HTERT RPE-1 (cell line): ENCODE measurements around the gene C19orf85.
"Not testable (repeated sequence)": the region's sequence is repeated elsewhere in the genome, so short reads cannot be mapped to it uniquely, and the experiment has no call there.

Experiments used
- in situ Hi-C: fragments of 300-500 bp; cut with MboI; formaldehyde crosslinking; loops from 4 replicates; pipeline ENCODE4 v1.14.3; 2020; ENCODE audit warnings: low sequenced_read_pairs

C19orf85 gene

DNA sequence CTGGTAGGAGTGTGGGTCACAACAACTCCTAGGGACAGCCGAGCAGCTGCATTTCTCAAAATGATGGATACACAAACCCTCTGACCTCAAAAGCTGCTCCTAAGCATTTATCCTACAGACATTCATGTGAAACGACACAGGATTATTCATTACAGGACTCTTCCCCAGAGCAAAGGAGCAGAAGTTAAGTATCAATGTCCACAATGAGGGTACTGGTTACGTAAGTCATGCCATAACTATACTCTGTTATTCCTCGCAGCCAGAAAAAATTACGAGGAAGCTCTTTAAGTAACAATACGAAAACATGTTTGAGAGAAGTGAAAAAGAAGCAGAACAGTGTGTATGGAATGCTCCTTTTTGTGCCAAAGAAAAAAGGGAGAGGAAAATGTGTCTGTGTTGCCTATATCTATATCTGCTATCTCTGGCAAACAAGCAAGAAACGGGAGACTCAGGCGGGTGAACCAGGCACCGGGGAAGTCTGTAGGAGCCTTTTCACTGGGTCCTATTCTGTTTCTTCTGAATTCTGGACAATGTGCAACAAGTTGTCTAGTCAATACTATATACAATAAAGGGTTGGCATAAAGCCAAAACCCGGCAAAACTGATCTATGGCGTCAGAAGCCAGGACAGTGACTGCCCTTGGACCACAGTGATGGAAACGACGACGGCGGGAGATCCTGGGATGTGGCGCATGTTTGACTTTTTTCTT is 4.4 kb downstream of the C19orf85 start:
- in situ Hi-C loops, result no loop called here

DNA sequence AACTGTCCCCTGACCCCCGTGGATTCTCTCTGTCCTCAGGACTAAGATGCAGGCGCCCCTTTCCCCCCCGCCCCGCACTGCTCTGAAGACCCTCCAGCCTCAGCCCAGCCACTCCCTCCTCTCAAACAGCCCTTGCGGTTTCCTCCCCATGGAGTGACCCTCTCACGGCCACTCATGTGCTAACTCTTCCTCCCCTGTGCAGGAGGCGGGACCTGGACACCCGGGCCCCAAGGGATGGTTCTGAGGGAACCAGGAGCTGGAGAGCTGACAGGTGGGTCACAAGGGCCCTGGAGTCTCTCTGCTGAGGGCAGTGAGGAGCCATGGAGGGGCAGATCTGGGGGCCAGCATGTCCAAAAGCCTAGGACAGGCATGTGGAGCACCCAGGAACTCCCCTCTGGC is 5.0 kb downstream of the C19orf85 start:
- in situ Hi-C loops, result no loop called here

DNA sequence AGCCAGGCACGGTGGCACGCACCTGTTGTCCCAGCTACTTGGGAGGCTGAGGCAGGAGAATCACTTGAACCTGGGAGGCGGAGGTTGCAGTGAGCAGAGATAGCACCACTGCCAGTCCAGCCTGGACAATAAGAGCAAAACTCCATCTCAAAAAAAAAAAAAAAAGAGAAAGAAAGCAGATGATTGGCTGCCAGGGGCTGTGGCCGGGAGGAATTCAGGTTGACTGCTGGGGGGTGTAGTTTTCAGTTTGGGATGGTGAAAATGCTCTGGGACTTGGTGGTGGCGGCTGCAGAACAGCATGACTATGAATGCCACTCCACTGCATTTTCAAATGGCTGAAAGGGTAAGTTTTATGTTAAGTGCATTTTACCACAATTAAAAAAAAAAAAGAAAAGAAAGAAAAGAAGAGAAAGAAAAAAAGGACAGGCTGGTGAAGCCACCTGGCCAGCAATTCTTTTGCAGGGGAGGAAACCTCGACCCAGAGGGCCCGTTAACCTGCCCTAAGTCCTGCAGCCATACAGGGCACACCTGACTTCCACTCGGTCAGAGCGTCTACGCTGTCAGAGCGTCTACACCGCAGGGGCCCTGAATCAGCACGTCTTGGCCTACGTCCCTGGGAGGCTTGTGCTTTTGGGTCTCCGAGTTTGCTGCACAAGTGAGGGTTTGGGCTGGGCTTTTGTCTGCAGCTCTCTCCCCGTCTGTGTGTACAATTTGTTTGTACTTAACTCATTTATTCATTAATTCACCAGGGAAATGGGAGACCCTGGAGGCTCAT is 6.7 kb downstream of the C19orf85 start:
- in situ Hi-C loops, result no loop called here

DNA sequence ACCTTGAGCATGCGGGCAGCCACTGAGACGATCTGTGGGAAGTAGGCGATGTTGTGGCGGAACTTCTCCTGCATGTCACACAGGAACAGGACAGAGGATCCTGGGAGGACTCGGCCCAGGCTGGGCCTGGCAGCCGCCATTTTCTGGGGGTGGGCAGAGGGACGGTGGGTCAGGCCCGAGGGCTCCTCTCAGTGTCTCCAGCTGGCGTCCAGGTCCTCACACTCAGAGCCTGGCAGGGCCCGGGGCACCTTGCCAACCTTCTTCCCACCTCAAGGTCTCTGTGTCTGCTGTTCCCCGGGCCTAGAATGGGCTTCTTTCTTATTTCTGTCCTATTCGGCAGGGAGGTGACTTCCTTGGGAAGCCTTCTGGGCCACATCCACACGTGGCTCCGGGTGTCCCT is 8.2 kb downstream of the C19orf85 start:
- in situ Hi-C loops, result no loop called here

DNA sequence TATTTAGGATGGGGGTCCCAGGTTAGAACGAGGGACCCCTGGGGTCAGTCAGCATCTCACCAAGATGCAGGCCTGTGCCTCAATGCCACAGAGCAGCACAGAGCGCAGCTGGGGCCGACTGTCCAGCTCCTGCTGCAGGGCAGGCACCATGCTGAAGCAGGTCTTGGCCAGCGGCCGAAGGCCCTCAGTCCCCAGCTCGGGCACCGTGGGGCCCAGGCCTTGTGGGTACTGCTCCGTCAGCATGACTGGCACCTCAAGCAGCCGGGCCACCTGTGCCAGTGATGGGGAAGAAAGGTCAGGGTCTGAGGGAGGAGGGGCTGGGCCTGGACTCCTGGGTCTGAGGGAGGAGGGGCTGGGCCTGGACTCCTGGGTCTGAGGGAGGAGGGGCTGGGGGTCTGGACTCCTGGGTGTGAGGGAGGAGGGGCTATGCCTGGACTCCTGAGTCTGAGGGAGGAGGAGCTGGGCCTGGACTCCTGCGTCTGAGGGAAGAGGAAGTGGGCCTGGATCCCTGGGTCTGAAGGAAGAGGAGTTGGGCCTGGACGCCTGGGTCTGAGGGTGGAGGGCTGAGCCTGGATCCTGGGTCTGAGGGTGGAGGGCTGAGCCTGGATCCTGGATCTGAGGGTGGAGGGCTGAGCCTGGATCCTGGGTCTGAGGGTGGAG is 8.8 kb downstream of the C19orf85 start:
- in situ Hi-C loops, result no loop called here

DNA sequence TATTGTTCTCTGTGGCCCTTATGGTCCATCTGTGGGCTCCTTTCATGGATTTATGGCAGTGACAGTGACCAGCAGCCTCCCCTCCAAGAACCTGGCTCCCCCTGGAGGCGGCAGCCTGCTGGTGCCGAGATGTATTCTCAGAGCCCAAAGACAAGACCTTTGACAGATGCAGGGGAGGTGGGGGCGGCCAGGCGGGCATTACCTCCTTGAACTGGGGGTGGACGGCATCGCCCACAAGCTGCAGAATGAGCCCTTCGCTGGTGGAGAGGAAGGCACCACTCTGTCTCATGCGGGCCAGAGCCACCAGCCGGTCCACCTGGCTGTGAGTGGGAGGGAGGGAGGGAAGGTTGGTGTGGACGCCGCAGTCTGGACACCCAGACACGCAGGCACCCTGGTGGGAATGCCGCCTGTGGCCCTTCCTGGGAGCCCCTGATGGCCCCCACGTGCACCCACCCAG is 9.7 kb downstream of the C19orf85 start:
- in situ Hi-C loops, result no loop called here

DNA sequence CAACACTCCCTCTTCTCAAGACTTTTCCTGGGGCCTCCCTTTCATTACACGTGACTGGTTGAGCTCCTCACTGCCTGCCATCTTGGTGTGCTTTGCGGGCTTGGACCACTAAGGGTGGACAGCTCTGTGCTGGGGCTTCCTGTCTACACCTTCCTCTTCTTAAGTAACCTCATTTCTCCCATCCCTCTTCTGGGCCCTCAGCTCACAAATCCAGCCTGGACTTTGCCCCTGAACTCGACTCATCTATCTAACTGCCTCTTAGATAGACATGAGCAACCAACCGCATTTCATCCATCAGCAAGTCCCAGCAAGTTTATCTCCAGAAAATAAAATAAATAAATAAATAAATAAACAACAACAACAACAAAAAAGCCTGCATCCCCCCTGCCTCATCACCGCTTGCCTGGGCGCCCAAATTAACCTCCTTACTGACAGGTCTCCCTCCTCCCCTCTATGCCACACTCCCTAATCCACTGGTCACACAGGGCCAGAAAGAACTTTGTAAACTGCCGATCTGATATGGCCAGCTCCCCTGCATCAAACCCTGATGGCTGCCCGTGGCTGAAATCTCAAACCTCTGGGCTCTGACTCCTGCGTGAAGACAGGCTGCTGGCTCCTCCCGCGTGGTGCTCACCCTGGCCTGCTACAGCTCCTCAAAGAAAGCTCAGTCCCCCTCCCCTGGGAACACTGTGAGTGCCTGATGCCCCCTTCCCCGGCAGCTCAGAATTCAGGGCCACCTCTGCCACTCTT is 10.9 kb downstream of the C19orf85 start:
- in situ Hi-C loops, result no loop called here

DNA sequence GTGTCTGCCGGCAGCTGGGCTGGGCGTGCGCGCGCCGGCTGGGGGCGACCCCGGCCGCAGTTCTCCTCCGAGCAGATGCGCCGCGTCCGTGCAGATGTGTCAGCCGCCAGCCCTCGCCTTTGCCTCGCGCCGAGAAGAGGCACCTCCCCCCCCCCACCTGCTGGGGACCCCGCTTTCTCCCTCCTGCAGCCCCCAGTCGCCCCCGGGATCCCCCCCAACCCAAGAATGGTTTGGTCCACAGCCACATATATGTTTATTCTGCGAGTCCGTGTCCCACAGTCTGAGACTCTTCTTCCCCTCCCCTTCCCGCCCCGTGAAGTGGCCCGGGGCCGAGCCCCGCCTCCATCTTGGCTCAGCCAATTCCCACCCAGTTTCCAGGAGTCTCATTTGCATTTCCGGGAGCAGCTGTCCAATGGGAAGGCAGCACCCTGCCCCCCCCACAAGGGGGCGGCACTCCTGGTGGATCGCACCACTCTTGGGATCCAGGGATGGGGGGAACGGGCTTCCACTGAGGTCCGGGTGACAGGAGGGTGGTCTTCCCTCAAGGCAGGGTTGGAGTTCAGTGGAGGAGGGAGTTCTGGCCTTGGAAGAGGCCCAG is 11.7 kb downstream of the C19orf85 start:
- in situ Hi-C loops, result no loop called here

DNA sequence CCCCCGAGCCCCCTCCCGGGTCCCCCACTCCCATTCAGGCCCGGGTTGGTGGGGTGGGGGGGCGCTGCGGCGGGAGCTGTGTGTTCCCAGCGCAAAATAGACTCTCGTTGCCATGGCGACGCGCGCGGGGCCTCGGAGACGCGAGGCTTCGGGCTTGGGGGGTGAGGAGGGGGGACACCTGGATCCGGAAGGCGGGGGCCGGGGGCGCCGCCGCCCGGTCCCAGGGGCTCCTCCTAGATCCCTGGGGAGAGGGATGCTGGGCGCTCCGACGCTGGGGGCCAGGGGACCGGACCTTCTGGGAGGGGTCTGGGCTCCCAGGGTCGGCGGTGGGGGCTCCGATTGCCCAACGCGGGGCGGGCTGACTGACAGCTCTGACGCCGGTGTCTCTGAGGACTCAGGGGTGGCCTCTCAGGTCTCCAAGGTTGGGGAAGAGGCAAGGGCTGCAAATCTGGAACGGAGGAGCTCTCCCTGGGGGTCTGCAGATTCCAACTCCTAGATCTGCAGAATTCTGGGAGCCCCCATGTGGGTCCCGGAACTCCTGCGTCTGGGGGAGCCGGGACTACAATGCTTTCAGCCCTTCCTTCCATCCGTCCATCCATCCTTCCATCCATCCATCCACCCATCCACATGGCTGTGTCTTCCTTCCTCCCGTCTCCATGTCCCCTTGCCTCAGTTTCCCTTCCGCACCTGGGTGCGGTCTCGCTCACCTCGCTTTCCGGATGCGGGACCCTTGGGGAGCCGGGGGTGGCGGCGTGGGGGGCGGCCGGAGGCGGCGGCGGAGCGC is 12.4 kb downstream of the C19orf85 start:
- in situ Hi-C loops, result no loop called here

DNA sequence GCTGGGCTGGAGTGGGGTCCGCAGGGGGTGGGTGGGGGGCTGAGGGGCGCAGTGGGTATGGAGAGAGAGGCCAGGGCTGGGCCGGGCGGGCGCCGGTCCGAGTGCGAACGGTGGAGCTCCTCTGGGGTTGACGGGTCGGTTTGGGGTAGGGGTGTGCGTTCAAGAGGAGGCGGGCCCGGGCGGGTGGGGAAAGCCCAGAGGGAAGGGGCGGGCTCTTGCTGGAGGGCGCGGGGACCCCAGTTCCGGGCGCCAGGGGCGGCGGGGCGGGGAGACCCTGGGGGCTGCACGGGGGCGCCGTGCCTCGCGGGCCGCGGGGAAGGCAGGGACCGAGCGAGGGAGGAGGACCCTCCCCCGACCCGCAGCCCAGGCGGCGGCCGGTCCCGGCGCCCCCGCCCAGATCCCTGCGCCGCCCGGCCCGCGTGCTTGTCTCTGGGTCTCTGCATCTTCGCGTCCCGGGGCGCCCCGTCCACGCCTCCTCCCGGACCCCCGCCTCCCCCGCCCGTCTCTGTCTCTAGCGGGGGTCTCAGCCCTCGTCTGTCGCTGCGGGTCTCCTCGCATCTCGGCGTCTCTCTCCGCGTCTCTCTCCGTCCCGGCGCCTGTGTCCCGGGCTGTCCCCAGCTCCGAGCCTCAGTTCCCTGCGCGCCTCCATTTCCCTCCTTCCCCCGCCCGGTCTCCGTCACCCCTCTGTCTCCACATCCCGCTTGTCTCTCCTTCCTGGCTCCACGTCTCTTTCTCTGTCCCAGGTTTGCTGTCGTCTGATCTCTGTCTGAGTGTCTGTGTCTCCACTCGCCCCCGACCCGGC is 13.2 kb downstream of the C19orf85 start:
- in situ Hi-C loops, result no loop called here

DNA sequence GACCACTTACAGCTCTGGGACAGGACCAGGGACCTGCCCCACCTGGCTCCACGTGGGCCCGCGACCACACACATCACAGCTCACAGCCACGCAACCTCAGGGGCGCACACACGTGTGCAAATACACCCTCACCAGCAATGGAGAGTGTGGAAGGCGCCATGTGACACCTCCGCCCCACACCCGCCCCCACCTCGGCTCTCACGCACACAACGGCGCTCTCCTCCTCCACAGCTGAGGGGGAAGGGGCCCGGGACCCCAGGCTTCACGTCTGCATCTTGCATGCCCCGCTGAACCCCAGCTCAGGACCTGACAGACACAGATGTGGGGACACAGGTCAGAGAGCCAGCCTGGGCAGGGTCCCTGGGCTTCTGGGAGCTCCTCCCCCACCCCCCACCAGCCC is 15.1 kb downstream of the C19orf85 start:
- in situ Hi-C loops, result no loop called here

DNA sequence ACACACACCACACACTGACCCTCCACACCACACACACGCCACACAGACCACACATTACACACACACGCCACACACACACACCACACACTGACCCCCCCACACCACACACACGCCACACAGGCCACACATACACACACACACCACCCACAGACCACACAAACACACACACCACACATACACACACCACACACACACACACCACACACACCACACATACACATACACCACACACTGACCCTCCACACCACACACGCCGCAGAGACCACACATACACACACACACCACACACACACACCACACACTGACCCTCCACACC is 16.4 kb downstream of the C19orf85 start:
- in situ Hi-C loops, result not testable (repeated sequence)

DNA sequence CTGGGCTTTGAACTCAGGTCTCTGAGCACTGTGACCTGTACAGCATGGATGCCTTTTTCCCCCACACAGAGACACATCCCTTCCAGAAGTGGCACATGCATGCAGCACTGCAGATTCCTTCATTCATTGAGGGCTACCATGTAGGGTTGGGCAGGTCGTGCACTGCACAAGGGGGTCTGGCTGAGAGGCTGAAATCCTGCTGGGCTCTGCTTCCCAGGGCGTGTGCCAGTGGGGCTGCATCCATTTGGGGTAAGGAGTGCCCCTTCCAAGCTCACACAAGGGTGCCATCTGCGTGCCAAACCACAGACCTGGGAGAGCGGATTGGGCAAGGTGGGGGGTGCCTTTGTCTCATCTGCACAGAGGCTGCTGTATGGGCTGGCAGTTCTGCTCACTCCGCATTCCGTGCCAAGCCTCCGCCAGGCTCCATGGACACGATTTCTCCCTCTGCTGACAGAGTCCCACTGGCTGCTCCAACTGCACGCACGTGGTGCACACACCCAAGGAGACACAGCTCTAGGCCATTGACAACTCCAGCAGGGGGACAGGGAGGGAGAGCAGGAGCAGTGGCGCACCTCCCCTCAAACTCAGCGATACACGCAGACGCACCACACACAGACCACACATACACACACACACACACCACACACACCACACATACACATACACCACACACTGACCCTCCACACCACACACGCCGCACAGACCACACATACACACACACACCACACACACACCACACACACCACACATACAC is 17.0 kb downstream of the C19orf85 start:
- in situ Hi-C loops, result no loop called here

DNA sequence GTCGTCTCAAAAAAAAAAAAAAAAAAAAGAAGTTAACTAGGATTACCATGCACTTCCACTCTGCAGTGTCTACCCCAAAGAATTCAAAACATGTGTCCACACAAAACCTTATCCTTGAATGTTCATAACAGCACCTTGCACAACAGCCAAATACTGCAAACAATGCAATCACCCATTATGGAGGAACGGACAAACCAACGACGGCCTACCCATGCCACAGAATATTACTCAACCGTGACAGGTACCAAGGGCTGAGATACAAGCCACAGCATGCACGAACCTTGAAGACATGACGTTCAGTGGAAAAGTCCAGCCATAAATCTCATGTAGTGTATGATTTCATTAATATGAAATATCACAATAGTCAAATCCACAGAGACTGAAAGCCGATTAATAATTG is 18.5 kb downstream of the C19orf85 start:
- in situ Hi-C loops, result no loop called here

DNA sequence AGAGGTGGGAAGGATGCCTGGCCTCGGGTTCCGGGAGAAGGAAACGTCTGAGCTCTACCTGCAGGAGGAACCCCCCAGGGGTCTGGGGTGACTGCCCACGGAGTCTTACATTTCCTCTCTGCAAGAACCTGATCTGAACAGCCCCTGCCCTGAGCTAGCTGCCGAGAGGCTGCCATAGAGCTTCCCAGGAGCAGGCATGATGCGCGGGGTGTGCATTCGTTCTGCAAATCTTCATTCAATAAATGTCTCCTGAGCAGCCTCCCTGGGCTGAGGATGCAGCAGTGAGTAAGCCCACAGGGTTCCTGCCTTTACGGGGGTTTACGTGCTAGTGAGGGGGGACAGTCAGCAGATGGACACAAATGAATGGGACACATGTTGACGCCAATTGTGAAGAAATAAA is 19.9 kb downstream of the C19orf85 start:
- in situ Hi-C loops, result no loop called here

DNA sequence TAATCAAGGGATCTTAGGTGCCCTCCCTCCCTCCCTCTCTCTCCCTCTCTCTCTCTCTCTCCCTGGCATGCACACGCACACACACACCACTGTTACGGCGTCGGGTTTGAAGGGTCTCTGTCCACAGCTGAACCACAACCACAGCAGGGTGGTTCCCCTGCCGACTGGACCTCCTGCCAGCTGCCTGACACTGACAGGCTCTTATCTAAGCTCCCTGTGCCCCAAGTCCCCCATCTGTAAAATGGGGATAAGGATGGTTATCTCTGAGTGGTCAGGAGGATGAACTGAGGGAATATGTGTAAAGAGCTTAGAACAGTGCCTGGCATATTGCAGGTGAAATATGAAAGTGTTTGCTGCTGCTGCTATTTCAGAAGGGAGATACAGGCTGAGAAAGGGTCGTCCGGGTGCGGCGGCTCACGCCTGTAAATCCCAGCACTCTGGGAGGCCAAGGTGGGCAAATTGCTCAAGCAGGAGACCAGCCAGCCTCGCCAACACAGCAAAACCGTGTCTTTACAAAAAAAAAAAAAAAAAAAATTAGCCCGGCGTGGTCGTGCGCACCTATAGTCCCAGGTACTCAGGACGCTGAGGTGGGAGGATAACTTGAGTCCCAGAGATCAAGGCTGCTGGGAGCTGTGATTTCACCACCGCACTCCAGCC is 20.6 kb downstream of the C19orf85 start:
- in situ Hi-C loops, result no loop called here

DNA sequence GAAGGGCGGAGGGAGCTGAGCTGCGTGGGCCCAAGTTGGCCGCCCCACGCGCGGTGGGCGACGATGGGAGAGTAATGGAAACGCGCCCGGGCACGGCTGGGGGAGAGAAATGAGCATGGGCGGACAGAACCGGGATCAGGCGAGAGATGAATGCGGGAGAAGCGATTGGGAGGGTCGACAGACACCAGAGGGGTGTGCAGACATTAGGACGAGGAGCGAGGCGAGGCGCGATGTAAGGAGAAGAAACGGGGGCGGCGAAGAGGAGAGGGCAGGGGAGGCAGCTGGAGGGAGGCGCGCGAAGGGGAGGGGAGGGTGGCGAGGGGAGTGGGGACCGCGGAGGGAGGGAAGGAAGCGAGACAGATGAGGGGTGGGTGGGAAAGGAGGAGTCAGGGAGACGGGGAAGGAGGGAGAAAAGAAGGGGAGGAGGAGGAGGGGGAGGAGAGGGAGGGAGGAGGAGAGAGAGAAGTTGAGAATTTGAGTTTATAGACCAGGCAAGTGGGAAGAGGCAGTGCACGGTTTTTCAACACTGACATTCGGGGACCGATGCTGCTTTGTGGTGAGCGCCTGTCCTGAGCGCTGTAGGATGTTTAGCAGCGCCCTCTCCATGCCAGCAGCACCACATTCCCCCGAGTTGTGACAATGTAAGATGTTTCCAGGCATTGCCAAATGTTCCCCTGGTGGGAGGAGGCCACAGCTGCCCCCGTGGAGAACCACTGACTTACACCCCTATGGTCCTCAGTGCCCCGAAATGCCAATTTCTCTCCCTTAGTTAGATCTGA is 21.3 kb downstream of the C19orf85 start, which contains the start of gene SHISA7:
Gene SHISA7 (minus strand): TSS at position 256 of the 779 bp plus-strand sequence. CDS start 437 bp downstream, outside the sequence.
- in situ Hi-C loops, result no loop called here
